Measurements from ENCODE around the gene SYNPR.
"Not testable (repeated sequence)": the region's sequence is repeated elsewhere in the genome, so short reads cannot be mapped to it uniquely, and the experiment has no call there.

The SYNPR gene

DNA sequence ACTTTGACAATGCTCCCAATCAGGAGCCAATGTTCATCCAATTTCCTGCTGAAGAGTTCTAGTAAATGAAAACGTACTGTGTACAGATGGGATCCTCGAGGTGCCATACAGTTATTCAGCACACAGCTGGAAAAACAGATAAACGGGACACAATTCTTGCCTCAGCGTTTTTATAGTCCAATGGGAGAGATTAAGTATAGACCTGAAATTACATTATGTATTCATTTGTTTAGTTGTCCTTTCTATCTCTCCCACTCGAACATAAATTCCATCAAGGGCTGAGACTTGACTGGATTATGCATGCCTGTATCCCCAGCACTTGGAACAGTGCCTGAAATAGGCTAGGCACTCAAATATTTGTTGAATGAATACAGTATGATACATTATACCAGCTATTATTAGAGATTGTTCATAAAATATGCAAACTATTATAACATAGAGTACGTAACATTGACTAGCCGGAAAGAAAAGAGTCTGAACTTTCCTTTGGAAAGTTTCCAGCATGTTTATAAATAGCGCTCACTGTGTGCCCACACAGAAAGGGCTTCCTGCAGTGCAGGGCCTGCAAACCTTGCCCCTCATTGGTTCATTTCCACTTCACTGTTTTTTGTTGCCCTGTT lies 346.9 kb downstream of the SYNPR start:
- DNase-seq (ENCODE audit: low read depth in 2 of 2) = no peak

DNA sequence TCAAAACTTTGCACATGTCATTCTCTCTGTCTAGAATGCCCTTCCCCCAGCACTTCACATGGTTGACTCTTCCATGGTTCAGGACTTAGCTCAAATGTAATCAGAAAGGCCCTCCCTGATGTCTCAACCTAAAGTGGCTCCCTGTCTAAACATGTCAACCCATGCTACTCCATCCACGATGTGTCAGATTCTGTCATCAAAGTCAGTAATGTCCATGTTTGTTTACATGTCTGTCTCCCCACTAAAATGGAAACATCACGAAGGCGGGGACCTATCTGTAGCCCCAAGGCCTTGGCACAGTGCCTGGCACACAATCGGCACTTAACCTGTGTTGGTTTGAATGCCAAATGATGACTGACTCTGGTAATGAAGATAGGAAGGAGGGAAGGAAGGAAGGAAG lies 353.6 kb downstream of the SYNPR start:
- no peak for DNase-seq (ENCODE audit: low read depth in 2 of 2)

DNA sequence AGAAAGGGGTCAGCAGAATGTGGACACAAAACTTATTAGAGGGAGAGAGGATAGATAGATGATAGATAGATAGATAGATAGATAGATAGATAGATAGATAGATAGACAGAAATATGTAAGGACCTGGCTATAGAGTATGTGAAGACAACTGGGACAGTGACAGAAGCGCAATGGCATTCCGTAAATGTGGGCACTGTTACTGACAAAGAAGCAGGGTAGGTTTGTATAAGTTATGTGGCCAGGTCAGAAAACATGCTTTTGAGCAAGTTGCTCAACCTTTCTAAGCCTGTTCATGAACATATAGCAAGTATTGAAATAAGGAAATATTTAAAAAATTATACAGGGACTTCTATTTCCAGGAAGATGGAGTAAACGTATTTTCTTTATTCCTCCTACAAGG lies 357.1 kb downstream of the SYNPR start:
- DNase-seq (ENCODE audit: low read depth in 2 of 2) = no peak

DNA sequence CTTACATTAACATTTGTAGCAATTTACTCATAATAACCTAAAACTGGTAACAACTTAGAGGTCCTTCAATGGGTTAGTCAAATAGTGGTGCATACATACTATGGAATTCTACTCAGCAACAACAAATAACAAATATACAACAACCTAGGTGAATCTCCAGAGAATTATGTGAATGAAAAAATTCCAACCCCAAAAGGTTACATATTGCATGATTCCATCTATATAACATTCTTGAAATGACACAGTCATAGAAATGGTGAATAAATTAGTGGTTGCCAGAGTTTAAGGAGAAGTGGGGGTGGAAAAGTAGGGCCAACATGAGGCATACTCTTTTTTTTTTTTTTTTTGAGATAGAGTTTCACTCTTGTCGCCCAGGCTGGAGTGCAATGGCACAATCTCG lies 361.7 kb downstream of the SYNPR start:
- DNase-seq (ENCODE audit: low read depth in 2 of 2) = no peak

DNA sequence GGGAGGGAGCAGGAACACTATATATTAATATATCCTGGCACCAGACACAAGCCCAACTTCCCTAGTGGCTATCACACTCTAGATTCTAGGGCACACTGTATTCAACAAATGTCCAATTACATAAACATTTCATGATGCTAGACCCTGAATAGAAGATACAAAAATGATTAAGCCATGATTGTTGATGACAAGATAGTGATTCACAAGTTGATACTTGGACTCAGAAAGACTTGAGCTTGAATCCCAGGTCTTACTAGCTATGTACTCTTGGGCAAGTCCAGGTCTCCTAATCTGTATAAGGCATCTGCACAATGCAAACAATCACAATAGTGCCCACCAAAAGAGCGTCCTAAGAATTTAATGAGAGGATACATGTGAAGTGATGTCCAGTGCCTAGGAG lies 364.4 kb downstream of the SYNPR start:
- no peak for DNase-seq (ENCODE audit: low read depth in 2 of 2)

DNA sequence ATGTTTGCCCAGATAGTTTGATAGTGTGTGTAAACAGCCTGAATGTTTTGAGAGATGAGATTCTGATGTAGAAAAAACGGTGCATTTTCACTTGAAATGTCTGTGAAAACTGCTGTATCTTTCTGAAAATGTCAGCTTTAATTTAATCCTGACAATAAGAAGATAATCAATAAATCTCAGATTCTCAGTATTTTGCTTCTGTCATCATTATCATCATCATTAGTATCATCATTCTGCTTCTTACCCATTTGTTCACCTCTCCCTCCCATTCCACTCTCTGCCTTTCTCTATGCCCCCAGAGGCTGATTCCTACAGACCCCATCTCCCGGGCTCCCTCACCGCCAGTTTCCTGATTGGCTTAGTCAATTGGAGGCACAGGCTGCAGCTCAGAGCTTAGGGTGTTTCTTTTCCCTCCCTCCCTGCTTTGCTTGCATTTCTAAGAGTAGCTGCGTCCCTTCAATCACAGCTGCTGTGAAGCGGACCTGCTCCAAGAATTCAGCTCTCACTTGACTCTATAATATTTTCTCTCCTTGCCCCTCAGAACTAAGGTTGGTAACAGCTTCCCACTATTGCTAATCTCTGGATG lies 366.2 kb downstream of the SYNPR start:
- DNase-seq (ENCODE audit: low read depth in 2 of 2) = no peak

DNA sequence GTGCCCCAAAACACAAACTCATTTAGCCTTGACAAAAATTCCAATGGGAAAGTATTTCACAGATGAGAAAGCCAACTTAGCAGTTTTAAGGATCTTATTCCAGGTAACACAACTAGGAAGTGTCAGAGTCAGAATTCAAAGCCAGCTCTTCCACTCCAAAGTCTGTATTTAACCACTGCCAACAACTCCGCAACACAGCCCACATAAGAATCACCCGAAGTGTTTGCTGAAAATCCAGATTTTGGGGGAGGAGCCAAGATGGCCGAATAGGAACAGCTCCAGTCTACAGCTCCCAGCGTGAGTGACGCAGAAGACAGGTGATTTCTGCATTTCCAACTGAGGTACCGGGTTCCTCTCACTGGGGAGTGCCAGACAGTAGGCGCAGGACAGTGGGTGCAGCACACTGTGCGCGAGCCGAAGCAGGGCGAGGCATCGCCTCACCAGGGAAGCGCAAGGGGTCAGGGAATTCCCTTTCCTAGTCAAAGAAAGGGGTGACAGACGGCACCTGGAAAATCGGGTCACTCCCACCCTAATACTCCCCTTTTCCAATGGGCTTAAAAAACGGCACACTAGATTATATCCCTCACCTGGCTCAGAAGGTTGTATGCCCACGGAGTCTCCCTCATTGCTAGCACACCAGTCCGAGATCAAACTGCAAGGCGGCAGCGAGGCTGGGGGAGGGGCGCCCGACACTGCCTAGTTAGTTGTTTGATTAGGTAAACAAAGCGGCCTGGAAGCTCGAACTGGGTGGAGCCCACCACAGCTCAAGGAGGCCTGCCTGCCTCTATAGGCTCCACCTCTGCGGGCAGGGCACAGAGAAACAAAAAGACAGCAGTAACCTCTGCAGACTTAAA lies 367.0 kb downstream of the SYNPR start:
- not testable (repeated sequence) for DNase-seq (ENCODE audit: low read depth in 2 of 2)

DNA sequence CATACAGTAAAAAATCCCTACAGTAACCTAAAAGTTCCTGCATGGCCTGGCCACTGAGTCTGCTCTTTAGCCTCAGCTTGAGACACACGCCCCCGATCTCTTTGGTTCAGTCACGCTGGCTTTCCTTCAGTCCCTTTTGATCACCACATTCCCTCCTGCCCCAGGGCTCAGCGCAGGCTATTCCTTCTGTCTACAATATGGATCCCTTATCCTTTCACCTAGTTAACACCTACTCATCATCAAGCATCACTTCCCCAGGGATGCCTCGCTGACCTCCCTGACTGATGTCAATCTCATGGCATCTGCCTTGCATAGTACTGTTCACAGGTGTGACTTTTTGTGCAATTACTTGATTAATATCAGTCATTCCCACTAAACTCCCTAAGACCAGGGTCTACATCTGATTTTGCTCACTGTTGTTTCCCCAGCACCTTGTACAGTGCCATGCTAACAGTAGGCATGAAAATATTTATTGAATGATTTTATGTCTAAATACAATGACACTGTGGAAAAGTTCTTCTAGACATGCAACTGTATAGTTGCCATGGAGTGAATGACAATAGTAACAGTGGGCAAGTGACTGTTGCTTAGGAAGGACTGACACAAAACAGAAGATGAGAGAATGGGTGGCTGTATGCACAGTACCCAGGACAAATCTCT lies 374.1 kb downstream of the SYNPR start, which contains the start of gene SNTN:
TSS of gene SNTN (plus strand) at position 610 of the 660 bp plus-strand sequence. CDS start at position 623, 13 bp downstream.
- DNase-seq (ENCODE audit: low read depth in 2 of 2) = no peak

DNA sequence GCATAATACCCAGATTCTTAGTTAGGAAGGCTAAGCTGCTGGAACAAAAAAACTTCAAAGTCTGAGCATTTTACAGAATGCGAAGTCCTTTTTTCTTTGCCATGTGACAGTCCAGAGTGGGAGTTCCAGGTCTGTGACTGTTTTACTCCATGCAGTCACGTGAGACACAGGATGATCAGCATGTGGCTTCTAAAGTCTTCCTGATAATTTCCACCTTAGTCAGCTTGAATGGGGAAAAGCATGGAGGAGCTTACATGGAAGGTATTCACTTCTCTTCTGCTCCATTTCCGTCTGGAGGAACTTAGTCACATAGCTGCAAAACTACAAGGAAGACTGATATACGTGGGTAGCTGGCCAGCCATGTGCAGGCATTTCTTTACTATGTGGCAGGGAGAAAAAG lies 376.1 kb downstream of the SYNPR start:
- DNase-seq (ENCODE audit: low read depth in 2 of 2) = no peak

DNA sequence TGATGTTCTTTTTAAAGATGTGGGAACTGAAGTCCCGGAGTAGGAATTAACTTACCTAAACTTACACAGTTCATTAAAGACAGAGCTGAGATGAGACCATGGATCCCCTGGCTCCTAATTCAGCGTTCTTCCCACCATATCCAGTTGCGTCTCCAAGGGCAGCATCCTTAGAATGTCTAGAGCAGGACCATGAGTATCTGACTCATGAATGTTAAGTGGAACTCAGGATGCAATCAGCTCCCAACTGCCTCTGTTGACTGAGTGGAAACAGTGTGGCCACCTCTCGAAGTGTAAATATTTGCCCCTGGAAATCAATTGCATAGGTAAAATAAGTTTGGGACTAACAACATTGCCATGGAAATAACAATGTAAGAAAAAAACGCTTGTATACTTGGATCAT lies 376.8 kb downstream of the SYNPR start:
- DNase-seq (ENCODE audit: low read depth in 2 of 2) = no peak

DNA sequence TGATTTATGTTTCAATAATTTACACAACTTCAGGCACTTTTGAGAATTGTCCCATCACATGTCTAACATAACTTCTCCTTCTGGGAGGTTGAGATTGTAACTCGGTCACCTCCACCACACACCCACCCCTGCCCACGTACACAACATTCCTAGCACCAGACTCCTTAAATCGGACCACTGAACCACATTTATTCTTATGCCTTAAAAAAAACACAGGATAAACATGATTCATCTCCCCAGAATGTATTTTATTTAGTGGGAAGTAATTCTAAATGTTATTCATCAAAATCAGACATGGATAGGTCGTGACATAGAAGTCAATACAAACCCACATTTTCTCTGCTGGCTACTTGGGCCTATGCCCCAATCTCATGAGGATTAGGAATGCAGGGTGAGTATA lies 377.4 kb downstream of the SYNPR start:
- DNase-seq (ENCODE audit: low read depth in 2 of 2) = no peak

DNA sequence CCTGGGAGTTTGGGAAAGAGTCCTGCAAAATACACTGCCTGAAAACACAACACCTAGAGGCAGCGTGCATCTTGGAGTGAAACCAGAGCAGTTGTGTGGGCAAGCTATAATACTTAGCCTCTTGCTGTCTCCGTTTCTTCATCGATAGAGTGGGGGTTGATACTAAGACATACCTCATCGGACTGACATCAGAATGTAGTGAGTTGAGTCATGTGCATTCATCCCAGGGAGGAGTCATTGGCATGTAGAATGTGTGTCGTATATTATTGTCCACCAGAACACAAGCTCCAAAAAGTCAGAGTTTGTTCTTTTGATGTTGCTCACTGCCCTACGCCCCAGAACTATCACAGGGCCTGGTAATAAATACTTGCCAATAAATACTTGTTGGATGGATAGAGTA lies 378.7 kb downstream of the SYNPR start:
- no peak for DNase-seq (ENCODE audit: low read depth in 2 of 2)

DNA sequence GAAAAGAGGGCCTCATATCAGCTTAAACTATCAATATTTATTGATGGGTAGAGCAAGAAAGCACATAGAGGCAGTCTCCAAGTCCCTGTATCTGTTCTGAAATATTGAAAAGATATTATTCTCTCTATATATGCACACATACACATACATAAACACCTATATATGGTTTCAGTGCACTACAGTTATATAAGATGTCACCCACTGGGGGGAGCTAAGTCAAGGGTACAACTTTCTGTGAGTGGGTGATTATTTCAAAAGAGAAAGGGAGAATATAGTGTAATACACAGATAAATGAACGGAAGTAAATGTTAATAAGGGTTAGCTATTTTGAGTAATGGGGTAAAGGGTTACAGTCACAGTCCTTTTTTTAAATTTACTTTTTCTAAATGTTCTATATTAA lies 383.1 kb downstream of the SYNPR start:
- DNase-seq (ENCODE audit: low read depth in 2 of 2) = no peak

DNA sequence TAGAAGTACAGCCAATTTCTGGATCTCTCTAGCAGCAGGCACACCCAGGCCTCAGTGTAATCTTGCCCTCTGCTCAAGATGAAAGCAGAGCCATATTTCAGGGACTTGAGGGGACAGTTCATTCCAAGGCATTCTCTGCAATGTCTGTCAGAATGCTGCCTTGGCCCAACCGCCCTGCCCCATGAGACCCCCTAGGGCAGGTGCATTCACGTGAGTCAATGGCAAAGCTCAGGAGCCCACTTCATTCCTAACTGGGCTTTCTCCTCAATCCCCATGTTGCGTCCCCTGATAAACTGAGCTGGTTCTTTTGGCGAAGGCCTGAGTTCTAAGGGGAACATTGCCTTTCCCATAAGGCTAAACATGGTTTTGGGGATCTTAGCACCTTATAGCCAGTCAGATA lies 383.9 kb downstream of the SYNPR start:
- no peak for DNase-seq (ENCODE audit: low read depth in 2 of 2)

DNA sequence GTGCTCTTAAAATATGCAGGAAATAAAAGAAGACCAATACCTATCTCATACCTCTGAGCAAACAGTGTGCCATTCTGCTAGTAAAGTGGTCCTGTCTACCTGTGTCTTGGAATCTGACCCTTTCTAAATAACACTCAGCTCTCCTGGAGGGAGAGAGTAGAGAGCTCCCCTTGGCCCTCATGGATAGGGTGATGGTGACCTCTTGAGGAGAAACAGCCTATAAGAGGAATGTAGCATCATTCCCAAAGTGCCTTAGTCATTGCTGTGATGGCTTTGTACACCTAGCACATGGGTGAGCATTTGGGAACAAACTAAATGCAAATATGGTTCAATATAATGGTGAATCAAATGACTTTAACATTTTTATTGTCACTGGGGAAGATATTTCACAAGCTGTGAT lies 384.4 kb downstream of the SYNPR start:
- no peak for DNase-seq (ENCODE audit: low read depth in 2 of 2)
